Measurements from ENCODE around the gene SCUBE3. TPM values are rescaled to one million over a fixed set of nuclear protein-coding genes. Genes with fewer than 3 reads are reported as not detected.

SCUBE3 gene
- total and polyA plus RNA-seq, 9 of the 15 experiments (the other 6 are each of a cell fraction or from before 2014, with no cell fraction given) = 0.01 to 0.11 TPM; not detected in 7

- TF ChIP-seq, protein P1, sequence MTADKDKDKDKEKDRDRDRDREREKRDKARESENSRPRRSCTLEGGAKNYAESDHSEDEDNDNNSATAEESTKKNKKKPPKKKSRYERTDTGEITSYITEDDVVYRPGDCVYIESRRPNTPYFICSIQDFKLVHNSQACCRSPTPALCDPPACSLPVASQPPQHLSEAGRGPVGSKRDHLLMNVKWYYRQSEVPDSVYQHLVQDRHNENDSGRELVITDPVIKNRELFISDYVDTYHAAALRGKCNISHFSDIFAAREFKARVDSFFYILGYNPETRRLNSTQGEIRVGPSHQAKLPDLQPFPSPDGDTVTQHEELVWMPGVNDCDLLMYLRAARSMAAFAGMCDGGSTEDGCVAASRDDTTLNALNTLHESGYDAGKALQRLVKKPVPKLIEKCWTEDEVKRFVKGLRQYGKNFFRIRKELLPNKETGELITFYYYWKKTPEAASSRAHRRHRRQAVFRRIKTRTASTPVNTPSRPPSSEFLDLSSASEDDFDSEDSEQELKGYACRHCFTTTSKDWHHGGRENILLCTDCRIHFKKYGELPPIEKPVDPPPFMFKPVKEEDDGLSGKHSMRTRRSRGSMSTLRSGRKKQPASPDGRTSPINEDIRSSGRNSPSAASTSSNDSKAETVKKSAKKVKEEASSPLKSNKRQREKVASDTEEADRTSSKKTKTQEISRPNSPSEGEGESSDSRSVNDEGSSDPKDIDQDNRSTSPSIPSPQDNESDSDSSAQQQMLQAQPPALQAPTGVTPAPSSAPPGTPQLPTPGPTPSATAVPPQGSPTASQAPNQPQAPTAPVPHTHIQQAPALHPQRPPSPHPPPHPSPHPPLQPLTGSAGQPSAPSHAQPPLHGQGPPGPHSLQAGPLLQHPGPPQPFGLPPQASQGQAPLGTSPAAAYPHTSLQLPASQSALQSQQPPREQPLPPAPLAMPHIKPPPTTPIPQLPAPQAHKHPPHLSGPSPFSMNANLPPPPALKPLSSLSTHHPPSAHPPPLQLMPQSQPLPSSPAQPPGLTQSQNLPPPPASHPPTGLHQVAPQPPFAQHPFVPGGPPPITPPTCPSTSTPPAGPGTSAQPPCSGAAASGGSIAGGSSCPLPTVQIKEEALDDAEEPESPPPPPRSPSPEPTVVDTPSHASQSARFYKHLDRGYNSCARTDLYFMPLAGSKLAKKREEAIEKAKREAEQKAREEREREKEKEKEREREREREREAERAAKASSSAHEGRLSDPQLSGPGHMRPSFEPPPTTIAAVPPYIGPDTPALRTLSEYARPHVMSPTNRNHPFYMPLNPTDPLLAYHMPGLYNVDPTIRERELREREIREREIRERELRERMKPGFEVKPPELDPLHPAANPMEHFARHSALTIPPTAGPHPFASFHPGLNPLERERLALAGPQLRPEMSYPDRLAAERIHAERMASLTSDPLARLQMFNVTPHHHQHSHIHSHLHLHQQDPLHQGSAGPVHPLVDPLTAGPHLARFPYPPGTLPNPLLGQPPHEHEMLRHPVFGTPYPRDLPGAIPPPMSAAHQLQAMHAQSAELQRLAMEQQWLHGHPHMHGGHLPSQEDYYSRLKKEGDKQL (CRISPR knock-in tag; IDR thresholded peaks at IDR 0.05; ENCODE audit: borderline replicate concordance) = no peak
- no peak for TF ChIP-seq JUND (IDR thresholded peaks at IDR 0.05; ENCODE audit: borderline replicate concordance, low read depth, low read length)
- TF ChIP-seq JUND (tag; IDR thresholded peaks at IDR 0.05; ENCODE audit: borderline replicate concordance, low read depth, low read length) = no peak
- no peak for TF ChIP-seq POLR2A (conservative IDR thresholded peaks at IDR 0.05)
- TF ChIP-seq, protein P2, sequence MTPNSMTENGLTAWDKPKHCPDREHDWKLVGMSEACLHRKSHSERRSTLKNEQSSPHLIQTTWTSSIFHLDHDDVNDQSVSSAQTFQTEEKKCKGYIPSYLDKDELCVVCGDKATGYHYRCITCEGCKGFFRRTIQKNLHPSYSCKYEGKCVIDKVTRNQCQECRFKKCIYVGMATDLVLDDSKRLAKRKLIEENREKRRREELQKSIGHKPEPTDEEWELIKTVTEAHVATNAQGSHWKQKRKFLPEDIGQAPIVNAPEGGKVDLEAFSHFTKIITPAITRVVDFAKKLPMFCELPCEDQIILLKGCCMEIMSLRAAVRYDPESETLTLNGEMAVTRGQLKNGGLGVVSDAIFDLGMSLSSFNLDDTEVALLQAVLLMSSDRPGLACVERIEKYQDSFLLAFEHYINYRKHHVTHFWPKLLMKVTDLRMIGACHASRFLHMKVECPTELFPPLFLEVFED (CRISPR knock-in tag; conservative IDR thresholded peaks at IDR 0.05) = no peak
- TF ChIP-seq ZNF282 (CRISPR knock-in tag; IDR thresholded peaks at IDR 0.05) = no peak
- peak; percentile 73; the same call in 1 of the 2 replicates for TF ChIP-seq CHAMP1 (IDR thresholded peaks at IDR 0.05)
- no peak for TF ChIP-seq HEY1 (CRISPR knock-in tag; IDR thresholded peaks at IDR 0.05; ENCODE audit: borderline replicate concordance)
- TF ChIP-seq MTA2 (IDR thresholded peaks at IDR 0.05; ENCODE audit: low read depth) = no peak
- TF ChIP-seq NKRF (IDR thresholded peaks at IDR 0.05; ENCODE audit: borderline replicate concordance) = no peak
- TF ChIP-seq ZNF134 (CRISPR knock-in tag; conservative IDR thresholded peaks at IDR 0.05) = no peak
- TF ChIP-seq ZNF780A (CRISPR knock-in tag; IDR thresholded peaks at IDR 0.05) = no peak
- no peak for TF ChIP-seq BACH1 (tag; IDR thresholded peaks at IDR 0.05)
These were observed 36.6 kb upstream of the SCUBE3 start (continued) for GRCh38 chr6:35177157-35177556.
